GM19023 (cell line): ENCODE results near the gene SNRPD3.
"Not testable (repeated sequence)": the region's sequence is repeated elsewhere in the genome, so short reads cannot be mapped to it uniquely, and the experiment has no call there.

Source experiments
- ATAC-seq: cut with Tn5 transposase; IDR thresholded peaks from one replicate; pipeline ENCODE4 v1.9.1; 2021; ENCODE audit warnings: mild to moderate bottlenecking, moderate library complexity; ENCODE audit not compliant: unreplicated experiment

The SNRPD3 gene

DNA sequence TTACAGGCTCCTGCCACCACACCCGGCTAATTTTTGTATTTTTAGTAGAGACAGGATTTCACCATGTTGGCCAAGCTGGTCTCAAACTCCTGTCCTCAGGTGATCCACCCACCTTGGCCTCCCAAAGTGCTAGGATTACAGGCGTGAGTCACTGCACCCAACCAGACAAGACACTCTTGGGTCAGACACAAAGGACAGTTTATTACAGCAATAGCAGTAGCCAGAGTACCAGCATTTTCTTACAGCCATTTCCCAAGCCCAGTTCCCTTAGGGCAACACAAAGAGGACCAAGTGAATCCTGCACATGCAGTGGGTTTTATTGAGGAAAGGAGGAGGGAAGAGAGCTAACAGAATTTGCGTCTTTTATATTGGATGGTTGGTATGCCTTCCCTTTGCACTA is 24.8 kb upstream of the SNRPD3 start:
- ATAC-seq: not testable (repeated sequence)

GRCh38 chr22:24532075-24532474 is 23.7 kb upstream of the SNRPD3 start:
- no peak for ATAC-seq

DNA sequence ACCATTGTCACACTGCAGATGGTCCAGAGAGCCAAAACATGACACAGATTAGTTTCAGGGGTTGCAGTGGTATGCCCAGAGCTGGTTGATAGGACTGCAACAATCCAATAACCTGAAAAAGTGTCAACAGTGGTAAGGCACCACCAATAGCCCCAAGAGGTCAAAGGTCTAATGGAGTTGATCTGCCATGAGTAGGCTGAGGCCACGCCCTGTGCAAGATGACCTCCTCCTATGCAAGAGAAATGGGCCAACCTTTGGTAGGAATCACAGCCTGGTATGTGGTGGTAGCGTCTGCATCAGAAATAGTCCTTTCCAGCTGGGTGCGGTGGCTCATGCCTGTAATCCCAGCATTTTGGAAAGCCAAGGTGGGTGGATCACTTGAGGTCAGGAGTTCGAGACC is 20.5 kb upstream of the SNRPD3 start:
- ATAC-seq: no peak

DNA sequence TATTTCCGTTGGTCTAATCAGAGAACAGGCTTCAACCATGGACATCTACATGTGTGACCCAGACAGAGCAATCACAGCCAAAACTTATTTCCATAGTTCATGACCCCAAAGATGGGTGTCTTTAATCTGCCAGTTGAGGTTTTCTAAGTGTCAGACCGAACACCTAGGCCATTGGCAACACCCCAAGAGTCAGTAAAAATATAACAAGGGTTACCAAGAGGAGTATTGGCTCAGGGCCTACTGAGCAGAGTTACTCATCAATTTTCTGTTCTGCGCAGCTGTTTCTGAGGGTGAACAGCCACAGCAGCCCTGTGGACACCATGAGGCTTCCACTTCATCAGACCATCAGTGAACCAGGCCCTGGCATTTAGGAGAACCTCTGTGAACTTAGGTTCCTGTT is 19.7 kb upstream of the SNRPD3 start:
- ATAC-seq: no peak

GRCh38 chr22:24540470-24540869 is 15.3 kb upstream of the SNRPD3 start:
- no peak for ATAC-seq

GRCh38 chr22:24541681-24542515 is 13.9 kb upstream of the SNRPD3 start:
- ATAC-seq: no peak

DNA sequence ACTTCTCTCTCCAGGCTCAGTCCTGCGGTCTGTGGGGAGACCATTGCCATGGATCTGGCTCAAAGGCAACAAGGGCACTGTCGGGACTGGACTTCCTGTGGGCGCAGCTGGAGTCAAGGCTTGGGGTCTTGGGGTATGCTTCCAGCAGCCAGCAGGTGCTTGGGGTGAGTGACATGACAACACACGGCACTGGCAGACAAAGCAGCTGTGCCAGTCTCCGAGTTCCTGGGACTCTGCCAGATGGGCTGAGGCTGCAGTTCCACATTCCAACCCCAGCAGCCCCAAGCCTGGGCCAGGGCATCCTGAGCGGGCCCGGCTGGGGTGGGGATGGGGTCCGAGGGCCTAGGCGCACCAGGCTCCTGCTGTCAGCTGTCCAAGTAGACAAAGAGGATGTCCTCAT is 13.2 kb upstream of the SNRPD3 start:
- ATAC-seq: no peak

DNA sequence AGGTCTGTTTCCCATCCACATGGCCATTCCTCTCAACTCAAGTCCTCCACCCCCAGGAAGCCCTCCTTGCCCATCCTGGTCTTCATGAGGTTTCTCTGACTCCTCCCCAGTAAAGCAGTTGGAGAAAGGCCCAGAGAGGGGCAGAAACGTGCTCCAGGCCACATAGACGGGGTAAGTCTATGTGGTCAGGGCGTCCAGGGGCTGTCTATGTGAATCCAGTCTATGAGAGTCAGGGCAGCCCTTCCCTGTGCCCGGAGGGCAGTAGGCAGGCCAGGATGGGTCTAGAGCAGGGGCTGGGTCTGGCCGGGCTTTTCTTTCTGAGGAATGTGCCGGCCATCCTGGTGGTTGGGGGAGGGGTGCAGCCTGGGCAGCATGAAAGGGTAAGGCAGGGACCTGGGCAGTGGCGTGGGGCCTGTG is 12.6 kb upstream of the SNRPD3 start:
- no peak for ATAC-seq

DNA sequence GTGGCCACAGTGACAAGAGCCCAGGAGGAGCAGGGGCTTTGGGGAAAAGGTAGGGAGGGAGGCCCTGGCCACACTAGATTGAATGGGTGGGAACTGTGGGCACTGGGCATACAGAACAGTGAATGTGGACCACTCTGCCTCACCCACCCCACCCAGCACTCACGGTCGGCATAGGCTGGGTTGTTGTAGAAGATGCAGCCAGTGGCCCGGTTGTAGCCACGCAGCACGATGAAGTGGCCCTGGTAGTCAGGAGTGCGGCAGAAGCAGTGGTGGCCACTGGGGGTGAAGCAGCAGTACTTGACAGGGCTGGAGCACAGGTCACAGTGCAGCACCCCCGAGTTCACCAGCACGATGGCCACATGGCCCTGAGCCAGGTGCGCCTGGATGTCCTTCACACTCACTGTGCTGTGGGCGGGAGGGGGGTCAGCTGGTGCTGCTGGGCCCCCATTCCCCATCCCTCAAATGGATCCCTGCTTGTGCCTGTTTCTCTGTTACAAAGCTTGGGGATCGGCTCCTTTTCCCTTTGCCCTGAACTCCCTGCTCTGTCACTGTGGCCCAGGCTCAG is 12.0 kb upstream of the SNRPD3 start:
- no peak for ATAC-seq

- no peak for ATAC-seq
These were observed 7.0 kb upstream of the SNRPD3 start for GRCh38 chr22:24548812-24549211.

- no peak for ATAC-seq
These were observed 5.5 kb upstream of the SNRPD3 start for GRCh38 chr22:24550028-24550901.

GRCh38 chr22:24550902-24551435 is 4.8 kb upstream of the SNRPD3 start:
- ATAC-seq: no peak

GRCh38 chr22:24552503-24553286 is 3.1 kb upstream of the SNRPD3 start:
- ATAC-seq: not testable (repeated sequence)

- ATAC-seq: no peak
These were observed 2.0 kb upstream of the SNRPD3 start for GRCh38 chr22:24553597-24554312.

DNA sequence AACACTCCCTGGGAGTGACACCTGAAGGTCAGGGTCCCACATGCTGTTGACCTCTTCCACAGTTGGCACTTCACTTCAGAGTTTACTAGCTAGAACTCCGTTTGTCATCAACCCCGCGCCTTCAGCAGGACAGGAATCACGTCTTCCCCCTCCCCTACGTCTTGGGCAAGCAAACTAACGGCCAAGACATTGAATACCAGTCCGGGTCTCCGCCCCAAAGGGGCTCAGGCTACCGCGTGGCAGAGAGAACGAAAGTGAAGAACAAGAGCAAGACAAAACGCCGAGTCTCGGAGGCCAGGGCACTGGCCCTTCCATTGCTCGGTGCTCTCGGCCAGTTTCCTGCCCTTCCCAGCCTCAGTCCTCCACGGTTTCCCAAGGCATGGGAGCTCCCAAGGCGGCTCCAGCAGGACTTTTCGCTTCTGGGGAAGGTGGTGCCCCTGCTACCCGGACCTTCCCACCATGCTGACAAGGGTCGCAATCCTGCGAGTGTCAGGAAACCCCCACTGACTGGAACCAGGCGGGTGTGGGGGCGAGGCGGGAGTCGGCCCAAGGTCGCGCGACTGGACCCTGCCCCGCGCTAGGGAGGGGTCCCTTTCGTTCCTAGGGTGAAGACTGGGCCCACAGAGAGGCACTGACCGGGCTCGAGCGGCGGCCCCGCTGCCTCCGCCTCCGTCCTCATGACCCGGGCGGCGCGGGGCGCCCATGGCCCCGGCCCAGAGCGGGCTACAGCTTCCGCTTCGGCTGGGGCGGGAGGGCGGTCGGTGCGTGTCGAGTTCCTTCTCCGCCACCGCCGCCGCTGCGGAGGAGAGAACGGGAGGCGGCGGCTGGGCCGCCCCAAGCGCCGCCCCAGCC is 1.3 kb upstream of the SNRPD3 start, which contains the start of gene GUCD1:
TSS of gene GUCD1 (minus strand) at position 826 of the 852 bp plus-strand sequence. CDS start at position 679, 147 bp downstream.
- peak; percentile 4 for ATAC-seq

DNA sequence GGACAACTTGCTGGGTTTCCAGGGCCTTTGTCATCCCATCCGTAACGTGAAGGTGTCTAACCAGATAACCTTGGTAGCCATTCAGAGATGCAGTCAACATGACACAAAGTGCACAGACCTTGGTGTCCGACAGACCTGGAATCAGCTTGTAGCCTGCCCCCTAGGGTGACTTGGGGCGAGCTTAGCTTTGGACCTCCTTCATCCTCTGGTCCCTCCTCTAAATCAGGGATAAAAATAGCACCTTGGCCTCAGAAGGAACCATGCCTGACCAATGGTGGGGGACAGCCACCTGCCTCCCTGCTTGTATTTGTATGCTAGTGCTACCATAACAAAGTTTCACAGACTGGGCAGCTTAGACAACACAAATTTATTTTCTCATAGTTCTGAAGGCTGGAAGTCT is 3.7 kb downstream of the SNRPD3 start:
- ATAC-seq: no peak

DNA sequence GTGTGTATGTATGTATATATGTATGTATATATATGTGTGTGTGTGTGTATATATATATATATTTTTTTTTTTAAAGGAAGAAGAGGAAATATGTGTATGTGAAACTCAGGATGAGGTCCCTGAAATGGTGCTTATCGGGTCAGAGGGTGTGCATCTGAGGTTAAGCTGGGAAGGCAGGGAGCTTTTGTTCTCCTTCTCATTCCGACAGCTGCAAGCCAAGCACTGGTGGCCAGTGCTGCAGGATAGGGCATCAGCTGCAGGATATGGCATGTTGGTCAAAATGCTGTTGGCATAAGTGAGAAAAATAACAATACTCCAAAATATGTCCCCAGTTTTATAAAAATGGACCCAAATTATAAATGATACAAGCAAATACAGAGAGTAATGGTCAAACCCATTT is 7.4 kb downstream of the SNRPD3 start:
- ATAC-seq: no peak

- ATAC-seq: no peak
These were observed 8.7 kb downstream of the SNRPD3 start for GRCh38 chr22:24564376-24565058.
